HG02678 (cell line): ENCODE data around the gene MYT1.
"Not testable (repeated sequence)": the region's sequence is repeated elsewhere in the genome, so short reads cannot be mapped to it uniquely, and the experiment has no call there.

Experiments
- ATAC-seq: cut with Tn5 transposase; IDR thresholded peaks from one replicate; pipeline ENCODE4 v1.9.1; 2021; ENCODE audit warnings: mild to moderate bottlenecking, moderate library complexity; ENCODE audit not compliant: unreplicated experiment

MYT1 gene

DNA sequence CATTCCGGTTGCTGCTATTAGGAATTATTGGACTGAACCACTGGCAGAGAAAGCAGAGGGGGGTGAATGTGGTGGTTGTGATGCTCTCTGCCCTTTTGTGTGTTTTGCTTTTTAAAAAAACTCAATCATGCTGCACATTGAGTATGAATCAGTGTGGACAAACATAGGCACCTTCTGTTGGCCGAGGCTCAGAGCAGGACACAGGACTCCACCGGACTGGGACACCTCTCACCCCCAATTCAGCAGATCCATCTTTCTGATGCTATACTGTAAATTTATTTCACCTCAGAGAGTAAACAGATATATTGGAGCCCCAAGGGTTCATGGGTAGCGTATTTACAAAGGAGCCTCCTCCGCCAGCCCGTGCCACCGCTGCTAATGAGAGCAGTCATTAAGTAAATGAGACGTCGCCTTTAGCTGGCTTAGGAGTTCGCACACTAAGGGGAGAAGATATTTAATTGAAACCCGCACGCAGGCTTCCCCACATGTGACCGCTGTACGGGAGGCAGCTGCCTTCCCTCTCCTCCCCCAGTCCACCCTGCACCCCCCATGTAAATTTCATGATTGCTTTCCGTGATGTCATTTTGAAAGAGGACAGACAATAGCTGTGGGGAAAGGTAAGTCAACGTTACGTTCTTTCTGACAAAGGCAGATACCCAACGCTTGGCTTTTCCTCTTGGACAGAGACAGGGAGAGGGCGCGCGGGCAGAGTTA is at the start of gene MYT1:
TSS of gene MYT1 (plus strand) at position 330 of the 714 bp plus-strand sequence. CDS start 34,410 bp downstream, outside the sequence.
- ATAC-seq, result no peak

DNA sequence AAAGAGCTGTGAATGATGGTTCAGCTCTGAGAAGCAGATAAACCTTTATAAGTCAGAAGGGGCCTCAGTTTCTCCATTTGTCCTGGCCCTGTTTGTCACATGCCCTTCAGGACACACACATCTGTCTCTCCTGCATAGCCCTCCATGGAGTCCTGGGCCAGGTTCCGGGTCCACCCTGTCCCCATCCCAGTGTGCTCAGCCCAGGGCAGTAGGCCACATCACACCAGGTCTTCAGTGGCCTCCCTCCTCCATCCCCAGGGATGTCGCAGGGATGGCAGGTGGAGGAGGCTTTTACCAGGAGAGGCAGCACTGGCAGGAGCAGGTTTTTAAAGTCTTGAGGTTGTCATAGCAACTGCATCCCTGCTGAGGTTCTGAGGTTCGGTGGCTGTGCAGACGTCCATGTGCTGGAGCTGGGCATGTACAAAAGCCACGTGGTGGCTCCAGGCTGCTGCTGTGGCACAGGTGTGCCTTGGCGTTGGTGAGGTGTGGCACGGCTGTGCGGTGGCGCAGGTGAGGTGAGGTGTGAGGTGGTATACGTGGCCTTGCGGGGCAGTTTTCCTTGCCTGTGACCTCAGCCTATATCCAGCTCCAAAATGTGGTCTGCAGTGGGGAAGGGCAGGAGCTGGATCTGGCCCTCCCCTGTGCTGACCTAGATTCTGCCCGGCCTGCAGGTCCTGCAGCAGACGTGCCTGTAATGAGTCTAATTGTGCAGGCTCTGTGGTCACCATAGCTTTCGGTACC is 48.9 kb upstream of the MYT1 start:
- no peak for ATAC-seq

DNA sequence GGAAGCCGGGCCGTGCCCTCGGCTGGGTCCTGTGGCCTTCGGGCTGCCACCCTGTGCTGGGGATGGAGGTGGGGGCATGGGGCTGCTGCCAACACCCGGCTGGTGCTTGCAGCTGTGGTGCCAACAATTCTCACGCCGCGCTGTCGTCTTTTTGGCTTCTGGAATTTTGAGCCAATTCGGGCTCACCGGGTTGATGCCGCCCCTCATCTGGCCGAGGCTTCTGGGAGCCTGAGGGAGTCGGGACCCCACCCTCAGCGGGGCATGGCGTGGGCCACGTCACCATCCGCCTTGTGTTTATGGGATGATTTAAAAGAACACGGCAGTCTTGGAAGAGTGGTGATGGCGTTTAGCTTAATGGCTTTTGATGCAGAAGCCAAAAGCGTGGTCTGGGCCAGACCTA is 48.2 kb upstream of the MYT1 start:
- ATAC-seq, result no peak

DNA sequence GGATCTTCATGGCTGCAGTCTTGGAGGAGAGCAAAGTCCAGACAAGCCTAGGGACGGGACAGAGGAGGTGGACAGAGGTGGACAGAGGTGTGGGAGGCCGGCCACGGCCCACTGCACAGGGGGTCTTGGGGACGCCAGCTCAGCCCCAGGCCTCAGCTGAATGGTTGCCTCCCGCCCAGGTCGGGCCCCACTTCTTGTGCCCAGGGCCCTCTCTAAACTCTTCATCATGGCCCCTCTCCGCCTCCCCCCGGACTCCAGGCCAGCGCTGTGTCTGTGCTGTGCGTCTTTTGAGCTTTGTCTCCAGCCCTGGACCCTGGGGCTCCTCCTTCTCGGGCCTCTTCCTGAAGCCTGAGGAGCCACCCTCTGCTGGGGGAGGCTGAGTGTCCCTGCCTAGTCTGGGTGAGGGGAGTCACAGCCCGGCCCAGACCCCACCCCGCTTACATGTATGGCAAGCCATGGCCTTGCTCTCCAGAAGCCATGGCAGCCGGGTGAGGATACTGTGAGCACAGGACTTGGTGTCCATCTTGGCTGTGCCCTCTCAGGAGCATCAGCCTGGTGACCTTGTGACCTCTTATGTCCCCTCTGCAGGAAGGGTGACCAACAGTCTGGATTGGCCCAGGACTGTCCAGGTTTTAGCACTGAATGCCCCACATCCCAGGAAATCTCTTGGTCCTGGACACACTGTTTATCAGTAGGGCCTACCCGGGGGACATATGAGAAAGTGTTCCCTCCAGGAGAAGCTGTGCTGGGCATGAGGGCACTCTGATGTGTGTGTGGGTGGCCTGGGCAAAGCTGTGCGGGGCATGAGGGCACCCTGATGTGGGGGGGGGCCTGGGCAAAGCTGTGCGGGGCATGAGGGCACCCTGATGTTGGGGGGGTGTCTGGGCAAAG is 47.5 kb upstream of the MYT1 start:
- ATAC-seq, result no peak

DNA sequence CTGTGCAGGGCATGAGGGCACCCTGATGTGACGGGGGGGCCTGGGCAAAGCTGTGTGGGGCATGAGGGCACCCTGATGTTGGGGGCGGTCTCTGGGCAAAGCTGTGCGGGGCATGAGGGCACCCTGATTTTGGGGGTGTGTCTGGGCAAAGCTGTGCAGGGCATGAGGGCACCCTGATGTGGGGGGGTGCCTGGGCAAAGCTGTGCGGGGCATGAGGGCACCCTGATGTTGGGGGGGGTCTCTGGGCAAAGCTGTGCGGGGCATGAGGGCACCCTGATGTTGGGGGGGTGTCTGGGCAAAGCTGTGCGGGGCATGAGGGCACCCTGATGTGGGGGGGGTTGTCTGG is 46.8 kb upstream of the MYT1 start:
- not testable (repeated sequence) for ATAC-seq

DNA sequence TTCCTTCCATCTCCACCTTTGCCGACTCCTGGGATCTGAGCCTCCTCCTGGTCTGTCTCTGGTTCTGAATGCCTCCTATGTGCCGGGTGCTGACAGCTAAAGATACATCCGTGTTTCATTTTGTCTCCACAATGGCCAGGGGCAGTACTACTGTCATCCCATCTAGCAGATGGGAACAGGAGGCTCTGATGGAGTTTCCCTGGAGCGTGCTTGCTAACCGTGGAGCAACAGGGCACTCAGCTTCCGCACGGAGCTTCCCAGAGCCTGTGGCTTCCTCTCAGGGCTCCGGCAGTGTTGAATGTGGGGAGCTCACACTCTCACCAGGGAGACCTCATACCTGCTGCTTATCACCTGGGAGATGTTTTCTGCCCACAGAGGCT is 45.0 kb upstream of the MYT1 start:
- ATAC-seq, result no peak

DNA sequence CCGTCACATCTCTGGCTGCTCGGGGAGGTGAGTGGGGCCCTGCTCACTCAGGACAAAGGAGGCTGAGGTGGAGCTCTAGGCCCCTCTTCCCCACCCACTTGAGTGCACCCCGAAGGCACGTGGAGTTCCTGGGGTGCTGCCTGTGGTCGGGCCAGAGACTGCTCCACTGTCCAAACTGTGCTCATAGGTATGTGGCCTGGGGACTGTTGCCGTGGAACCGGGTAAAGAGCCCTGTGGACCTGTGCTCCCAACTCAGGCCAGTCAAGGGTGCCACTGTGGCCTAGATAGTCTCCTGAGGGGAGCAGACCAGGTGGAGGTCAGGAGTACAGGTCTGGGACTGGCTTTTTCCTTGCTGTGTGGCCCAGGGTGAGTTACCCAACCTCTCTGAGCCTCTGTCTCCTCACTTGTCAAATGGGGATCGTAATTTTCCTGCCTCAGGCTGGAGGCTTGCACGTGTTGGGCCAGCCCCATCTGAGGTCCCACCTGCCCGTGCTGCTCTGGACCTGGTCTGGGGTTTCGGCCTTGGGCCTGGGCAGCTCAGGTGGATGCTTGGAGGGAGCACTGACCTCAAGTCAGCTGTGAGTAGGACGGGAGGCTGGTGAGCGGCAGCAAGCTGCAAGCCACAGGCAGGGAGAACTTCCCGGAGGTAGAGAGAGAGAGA is 44.4 kb upstream of the MYT1 start:
- ATAC-seq, result no peak

DNA sequence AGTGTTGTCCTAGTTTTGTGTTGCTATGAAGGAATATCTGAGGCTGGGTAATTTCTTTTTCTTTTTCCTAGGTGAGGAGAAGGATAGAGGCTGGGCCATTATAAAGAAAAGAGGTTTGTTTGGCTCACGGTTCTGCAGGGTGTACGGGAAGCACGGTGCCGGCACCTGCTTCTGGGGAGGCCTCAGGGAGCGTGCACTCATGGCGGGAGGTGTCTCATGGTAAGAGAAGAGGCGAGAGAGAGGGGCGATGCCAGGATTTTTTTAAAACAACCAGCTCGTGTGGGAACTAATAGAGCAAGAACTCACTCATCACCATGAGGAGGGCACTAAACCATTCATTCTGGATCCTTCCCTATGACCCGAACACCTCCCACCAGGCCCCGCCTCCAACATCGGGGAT is 42.7 kb upstream of the MYT1 start:
- ATAC-seq, result no peak

DNA sequence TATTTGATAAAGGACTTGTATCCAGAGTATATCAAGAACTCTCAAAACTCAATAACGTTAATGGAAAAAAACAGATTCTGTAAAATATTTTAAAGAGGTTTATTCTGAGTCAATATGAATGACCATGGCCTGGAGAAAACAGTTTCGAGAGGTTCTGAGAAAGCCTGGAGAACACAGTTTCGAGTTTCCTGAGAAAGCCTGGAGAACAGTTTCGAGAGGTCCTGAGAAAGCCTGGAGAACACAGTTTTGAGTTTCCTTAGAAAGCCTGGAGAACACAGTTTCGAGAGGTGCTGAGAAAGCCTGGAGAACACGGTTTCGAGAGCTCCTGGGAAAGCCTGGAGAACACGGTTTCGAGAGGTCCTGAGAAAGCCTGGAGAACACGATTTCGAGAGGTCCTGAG is 41.3 kb upstream of the MYT1 start:
- ATAC-seq, result not testable (repeated sequence)

DNA sequence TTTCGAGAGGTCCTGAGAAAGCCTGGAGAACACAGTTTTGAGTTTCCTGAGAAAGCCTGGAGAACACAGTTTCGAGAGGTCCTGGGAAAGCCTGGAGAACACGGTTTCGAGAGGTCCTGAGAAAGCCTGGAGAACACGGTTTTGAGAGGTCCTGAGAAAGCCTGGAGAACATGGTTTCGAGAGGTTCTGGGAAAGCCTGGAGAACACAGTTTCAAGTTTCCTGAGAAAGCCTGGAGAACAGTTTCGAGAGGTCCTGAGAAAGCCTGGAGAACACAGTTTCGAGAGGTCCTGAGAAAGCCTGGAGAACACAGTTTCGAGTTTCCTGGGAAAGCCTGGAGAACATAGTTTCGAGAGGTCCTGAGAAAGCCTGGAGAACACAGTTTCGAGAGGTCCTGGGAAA is 40.7 kb upstream of the MYT1 start:
- ATAC-seq, result not testable (repeated sequence)

DNA sequence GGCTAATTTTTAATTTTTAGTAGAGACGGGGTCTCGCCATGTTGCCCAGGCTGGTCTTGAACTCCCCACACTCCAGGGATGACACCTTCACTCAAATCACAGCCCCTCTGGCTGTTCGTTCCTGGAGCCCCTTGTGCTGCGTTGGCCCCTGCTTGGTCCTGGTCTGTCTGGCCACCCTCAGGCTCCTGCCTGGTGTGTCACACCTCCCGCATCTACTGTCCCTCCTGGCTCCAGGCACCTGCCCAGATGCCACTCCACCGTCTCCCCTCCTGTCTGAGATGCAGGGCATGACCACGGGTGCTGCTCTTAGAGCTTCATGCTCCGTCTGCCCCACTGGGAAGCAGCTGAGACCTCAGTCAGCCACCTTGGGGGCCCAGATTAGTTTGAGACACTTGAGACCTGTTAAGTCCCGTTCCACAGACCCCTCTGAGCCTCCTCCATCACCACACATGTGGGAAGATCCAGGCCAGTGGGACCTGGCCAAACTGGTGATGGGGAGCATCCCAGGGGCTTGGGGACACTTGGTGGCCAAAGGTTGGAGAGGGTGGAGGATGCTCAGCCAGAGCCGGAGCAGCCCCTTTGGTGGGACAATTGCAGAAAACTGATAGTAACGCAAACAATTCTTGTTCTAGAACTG is 35.0 kb upstream of the MYT1 start:
- no peak for ATAC-seq

DNA sequence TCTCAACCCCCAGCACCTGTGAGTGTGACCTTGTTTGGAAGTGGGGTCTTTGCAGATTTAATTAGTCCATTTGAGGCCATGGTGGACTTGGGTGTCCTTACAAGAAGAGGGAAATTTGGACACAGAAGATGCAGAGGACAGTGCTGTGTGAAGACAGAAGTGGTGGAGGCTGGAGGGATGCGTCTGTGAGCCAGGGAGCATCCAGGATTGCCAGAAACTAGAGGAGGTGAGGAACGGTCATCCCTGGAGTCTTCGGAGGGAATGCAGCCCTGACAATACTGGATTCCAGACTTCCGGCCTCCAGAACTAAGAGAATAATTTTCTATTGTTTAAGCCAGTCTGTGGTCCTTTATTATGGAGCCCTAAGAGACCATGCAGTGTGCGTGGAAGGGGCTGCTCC is 34.0 kb upstream of the MYT1 start:
- no peak for ATAC-seq

DNA sequence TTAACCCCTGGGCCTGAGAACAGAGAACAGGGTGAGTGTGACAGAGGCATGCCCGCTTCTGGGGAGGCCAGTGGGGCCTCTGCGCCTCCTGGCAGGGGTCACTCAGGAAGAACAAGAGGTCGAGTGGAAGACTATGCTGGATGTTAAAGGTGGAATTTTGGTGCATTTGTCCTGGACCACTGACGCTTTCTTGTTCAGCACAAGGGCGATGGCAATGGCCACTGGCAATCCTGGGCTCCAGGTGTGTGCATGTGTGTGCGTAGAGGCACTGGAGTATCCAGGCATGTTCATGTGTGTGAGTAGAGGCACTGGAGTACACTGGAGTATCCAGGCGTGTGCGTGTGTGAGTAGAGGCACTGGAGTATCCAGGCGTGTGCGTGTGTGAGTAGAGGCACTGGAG is 33.4 kb upstream of the MYT1 start:
- ATAC-seq, result no peak

DNA sequence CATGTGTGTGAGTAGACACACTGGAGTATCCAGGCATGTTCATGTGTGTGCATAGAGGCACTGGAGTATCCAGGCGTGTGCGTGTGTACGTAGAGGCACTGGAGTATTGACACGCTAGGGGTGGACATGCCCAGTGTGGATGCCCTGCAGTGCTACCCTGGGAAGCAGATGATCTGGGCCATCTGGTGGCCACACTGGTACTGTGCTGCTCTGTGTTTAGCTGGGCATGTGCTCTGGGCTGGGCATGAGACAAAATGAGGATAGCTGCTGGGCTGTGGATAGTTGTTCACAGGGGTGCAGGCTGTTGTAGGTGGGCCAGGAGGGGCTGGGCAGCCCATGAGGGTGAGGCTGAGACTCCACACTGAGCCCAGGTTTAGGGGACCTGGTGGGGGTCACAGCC is 32.8 kb upstream of the MYT1 start:
- ATAC-seq, result no peak

DNA sequence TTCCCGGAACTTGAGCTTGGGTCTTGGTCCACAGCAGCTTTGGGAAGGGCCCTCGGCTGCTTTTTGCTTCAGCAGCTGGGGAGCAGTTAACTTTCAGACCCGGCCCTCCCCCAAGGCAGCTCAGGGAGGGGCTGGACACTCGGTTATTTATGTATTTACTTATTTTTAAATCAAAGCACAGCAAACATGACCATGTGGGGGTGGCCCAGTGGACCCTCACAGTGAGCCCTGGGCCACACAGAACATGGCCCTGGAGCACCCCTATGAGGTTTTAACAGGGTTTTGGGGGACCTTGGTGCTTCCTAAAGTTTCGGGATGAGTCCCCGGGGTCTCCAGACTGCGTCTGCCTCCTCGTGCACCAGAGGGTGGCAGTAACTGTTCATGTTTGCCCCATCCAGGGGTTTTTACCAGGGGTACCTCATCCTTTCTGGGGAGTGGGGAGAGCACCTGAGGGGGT is 30.3 kb upstream of the MYT1 start:
- no peak for ATAC-seq

DNA sequence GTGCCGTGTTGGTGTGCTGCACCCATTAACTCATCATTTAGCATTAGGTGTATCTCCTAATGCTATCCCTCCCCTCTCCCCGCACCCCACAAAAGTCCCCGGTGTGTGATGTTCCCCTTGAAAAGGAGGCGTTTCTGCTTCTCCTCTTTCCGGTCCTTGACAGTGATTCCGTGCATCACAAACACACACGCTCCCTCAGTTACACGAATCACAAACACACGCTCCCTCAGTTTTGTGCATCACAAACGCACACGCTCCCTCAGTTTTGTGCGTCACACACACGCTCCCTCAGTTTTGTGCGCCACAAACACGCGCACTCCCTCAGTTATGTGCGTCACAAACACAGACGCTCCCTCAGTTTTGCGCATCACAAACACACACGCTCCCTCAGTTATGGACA is 29.5 kb upstream of the MYT1 start:
- ATAC-seq, result not testable (repeated sequence)

DNA sequence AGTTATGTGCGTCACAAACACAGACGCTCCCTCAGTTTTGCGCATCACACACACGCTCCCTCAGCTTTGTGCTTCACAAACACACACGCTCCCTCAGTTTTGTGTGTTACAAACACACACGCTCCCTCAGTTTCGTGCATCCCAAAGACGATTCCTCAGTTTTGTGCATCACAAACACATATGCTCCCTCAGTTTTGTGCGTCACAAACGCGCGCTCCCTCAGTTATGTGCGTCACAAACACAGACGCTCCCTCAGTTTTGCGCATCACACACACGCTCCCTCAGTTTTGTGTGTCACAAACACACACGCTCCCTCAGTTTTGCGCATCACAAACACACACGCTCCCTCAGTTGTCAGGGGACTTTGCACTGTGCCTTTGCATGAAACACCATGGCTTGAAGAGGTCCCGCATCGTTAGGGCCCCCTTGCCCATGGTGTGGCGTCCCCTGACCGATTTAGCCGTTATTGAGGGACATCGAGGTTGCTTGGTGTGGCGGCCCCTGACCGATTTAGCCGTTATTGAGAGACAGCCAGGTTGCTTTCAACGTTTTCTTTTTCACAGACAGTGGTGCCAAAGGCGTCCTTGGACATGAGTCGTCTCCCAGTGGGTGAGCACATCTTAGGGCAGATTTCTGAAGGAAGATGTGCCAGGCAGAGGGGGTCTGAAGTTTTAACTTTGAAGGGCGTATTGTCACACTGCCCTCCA is 28.1 kb upstream of the MYT1 start:
- no peak for ATAC-seq

DNA sequence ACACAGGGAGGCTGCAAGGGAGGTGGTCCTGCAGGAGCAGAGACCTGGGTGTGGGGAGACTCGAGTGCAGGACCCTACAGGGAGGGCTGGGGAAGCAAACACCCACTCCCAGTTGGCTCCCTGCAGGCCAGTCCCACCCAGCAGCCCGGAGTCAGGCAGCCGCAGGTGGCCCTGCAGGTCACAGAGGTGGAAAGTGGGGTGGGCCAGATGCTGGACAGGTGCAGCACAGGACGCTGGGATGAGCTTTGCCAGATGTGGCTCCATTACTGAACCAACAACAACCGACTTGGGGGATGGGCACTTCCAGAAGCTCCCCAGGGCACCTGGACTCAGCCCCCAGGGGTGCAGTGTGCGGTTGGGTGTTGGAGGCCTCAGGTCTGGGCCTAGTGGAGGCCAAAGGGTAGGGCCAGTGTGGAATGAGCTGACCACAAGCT is 26.6 kb upstream of the MYT1 start:
- ATAC-seq, result no peak

DNA sequence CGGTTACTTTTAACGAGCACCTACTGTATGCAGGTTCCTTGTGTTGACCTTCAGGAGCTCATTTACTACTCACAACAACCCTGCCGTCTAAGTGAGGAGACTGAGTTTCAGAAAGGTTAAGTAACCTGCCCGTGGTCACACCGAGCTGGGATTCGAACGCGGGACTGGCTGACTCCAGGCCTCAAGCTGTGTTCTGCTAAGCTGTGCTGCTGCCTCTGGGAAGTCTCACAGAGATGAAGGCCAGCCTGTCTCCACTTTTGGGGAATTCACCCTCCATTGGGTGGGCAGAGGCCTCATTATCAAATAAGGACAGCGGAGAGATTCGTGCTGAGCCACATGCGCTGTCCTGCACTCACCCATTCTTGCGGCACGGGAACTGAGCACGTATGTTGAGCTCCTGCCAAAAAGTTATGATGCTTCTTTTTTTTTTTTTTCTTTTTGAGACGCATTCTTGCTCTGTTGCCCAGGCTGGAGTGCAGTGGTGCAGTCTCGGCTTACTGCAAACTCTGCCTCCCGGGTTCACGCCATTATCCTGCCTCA is 25.9 kb upstream of the MYT1 start:
- no peak for ATAC-seq
